NCI-H510A treated with DMSO at 0.1 percent for 48 hours (cell line): ENCODE measurements around the gene PCSK6.
"Not testable (repeated sequence)": the region's sequence is repeated elsewhere in the genome, so short reads cannot be mapped to it uniquely, and the experiment has no call there.

Source experiments
- DNase-seq: peaks from one replicate; lab custom pipeline; 2025; lab: John Stamatoyannopoulos, UW

PCSK6 gene

DNA sequence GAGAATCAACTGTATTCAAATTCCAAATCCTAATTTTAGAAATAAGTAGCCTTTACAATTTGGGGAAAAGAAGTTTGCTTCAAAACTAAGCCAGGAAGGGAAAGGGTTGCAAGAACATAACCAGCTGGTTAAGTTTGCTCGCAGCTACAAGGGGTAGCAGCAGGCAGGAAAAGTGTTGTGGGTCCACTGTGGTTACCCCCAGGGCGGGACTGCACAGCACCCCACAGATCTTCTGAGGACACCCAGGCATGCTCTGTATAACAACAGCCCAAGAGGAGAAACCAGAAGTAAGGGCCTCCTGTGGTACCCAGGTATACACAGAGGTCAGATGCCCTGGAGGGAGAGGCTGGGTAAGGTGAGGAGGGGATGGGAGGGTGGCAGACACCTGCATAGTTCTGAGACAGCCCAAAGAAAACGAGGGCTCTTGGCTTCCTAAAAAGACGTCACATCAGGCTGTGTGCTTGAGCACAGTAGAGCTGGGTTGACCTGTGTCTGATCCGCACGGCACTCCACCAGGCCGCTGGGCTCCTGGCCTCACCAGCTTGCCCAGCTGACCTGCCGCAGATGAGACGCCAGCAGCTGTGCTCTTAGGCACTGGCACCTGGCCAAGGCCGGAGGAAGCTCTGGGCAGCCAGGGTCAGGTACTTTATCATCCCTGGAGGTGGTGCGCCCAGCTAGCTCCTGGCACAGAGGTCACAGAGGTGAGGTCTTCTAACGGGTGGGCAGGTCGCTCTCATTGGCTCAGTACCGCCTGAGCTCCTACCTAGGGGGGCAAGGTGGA is 112.7 kb downstream of the PCSK6 start:
- DNase-seq = no peak

DNA sequence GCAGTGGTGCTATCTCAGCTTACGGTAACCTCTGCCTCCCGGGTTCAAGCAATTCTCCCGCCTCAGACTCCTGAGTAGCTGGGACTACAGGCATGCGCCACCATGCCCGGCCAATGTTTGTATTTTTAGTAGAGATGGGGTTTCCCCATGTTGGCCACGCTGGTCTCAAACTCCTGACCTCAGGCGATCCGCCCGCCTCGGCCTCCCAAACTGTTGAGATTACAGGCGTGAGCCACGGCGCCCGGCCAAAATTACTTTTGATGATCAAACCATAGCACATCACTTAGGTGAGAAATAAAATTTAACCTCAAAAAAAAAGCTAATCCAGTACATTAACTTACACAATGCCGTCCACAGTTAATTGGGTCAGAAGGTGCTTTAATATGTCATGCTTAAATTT is 114.5 kb downstream of the PCSK6 start:
- DNase-seq = not testable (repeated sequence)

DNA sequence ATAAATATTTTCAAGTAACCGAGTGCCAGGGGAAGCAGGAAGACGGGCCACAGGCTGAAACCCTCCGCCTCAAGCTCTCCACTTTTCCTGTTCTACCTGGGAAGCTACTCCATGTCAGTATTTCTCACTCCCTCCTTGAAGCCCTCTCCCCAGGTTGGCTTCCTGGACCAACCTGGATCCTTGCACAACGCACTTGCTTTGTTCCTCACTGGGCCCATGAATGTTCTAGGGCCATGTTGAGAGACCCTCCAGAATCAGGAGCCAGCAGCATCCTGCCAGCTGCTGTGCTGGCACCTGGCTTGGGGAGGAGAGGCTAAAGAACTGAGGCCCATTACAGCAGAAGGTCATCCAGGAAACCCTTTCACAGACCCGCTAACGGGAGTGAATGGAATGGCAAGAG is 115.2 kb downstream of the PCSK6 start:
- DNase-seq = no peak

DNA sequence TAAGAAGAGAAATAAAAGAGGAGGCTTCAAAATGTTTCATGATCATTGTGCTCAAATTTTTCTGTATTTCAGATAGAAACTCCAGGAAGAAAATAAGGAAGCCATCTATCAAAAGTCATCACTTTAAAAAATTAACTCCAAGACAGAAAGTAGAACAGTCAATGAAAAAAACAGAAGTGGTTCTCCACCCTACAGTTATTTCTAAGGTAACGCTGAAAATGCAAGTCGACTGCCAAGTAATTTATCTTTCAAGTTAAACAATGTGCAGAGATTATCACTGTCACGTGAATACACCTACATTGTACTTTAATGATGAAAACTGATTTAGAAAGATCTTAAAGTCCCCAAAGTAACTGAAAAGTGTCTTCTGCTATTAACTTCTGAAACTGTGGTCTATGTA is 115.9 kb downstream of the PCSK6 start:
- DNase-seq = no peak

DNA sequence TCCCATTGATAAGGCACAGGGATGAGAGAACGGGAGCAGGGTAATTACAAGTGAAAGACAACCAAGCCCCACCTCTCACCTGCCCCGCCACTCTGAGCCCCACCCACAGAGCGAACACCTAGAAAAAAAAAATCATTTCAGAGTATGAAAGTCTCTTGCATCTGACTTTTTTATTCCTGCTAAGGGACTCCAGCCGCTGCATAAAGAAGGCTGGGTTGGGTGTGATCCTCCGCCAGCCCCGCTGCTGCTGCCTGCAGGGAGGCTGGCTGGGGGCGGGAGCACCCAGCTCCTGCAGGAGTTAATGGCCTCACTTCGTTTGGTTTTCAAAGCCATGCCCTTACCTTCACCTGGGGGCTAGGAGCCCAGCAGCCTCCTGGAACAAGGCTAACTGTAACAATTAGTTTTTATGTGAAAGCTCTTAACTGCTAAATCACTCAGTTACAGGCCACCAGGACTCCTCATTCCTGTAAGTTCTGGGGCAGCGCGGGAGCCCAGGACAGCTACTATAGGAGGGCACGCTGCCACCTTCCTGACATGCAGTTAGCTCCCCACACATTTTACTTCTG is 116.5 kb downstream of the PCSK6 start:
- no peak for DNase-seq

DNA sequence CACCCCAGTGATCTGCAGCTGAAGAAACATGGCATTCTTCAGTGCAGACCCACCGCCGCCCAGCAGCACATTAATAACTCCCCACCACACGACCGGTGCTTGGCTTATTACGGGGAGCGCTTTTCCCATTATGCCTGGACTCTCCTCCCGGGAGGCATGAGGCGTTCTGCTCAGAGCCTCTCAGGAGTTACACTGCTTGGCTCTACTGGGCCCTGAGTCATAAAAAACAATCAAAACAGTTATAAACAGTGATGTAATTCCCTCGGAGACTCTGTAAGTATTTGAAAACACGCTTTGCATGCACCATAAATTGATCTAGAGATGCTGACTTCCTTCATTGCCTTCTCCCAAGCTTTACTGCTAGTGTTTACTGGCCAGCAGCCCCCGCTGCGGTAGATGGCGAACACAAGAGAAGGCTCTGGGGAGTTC is 117.3 kb downstream of the PCSK6 start:
- DNase-seq = no peak

DNA sequence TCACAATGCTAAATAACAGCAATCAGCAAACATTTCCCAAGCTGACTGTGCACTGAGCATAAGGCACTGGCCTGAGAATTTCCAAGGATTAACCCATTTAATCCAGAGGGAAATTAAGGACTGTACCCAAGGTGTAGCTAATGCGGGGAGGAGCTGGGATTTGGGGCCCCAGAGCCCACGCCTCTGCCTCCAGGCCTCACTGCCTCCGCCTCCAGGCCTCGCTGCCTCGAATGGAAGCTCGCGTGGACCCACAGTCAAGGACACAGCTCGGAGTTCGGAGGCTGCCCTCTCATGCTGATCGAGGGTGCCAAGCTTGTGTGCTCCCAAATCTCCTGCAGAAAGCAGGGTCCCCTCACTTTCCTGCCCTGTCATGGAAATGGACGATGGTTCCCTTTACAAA is 118.0 kb downstream of the PCSK6 start:
- no peak for DNase-seq

DNA sequence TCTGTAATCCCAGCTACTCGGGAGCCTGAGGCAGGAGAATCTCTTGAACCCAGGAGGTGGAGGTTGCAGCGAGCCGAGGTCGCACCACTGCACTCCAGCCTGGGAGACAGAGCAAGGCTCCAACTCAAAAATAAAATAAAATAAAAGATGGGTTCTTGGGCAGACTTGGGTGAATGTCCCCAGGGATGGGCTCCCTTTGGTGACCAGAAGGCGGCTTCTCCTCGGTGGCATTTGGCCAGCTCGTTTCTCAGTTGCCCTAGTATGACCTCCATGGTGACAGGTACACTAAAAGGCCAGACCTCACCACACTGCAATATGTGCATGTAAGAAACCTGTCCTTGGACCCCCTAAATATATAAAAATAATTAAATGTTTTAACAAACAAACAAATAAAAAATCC is 118.4 kb downstream of the PCSK6 start:
- DNase-seq = no peak

DNA sequence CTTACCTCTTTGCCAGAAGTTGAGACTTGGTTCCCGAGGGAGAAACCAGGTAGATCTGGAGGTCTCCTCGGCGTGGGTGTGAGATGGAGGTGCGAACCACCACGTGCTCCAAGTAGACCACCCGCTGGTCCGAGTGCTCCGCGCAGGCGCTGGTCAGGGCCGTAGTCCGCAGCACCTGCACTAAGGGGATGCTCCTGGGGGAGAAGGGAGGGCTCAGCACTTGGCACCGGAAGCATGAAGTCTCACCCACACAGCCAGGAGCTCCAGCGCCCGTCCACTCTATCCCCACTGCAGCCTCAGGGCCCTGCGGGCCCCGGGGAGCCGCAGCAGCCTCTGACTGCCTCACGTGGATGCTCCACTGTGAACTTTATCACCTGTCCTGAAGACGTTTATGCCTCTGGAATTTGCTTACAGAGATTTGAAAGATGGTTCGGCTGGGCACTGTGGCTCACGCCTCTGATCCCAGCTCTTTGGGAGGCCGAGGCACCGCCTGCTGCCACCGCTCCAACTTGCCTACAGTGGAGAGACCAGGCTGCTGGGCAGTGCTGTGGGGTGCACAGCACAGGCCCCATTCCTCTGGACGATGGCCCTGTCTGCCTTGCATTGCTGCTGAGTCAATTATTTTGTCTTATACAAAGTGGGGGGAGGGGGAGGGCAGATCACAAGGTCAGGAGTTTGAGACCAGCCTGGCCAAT is 119.0 kb downstream of the PCSK6 start:
- no peak for DNase-seq

DNA sequence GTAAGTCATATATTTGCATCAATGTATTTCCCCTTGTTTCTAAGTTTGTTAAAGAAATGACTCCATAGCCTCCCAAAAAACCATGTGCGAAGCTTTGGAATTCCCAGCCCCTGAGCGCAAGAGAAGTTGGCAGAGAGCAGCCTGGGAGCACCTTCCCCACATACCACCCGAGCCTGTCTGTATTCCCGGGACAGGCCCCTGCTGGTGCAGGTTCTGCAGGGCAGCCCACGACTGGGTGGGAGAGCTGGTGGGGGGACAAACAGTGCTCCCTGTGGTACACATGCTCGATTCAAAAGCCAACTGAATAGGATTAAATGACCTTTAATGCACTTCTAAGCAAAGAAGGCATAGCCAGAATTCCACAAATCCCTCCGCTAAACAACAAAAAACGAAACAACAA is 119.8 kb downstream of the PCSK6 start:
- DNase-seq = no peak

DNA sequence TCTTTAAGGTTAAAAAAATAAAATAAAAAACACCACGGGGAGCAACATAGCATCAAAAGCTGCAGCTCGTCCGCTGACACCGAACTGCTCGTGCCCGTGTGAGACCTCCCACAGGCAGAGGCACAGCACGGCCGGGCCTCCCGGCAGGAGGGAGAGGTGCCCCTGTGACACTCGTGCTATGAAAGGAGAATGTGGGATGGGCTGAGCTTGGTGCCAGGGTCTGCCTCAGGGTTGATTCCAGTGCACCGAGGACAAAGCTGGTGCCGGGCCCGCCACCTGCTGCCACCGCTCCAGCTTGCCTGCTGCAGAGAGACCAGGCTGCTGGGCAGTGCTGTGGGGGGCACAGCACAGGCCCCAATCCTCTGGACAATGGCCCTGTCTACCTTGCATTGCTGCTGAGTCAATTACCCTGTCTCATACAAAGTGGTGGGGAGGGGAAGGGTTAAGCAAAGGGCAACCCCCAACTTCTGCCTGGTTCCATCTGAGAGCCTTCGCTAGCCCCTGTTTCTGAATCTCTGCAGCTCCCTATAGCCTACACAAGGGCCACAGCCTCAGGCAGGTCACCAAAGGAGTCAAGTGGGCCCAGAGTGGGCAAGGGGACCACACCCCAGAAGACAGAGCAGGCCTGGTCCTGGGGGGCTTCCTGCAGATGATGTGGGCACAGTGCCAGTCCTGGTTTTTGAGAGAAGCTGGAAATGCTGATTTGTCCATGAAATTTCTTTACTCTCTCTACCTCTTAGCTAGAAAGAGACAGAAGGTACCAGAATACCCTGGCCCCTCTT is 120.5 kb downstream of the PCSK6 start:
- no peak for DNase-seq

DNA sequence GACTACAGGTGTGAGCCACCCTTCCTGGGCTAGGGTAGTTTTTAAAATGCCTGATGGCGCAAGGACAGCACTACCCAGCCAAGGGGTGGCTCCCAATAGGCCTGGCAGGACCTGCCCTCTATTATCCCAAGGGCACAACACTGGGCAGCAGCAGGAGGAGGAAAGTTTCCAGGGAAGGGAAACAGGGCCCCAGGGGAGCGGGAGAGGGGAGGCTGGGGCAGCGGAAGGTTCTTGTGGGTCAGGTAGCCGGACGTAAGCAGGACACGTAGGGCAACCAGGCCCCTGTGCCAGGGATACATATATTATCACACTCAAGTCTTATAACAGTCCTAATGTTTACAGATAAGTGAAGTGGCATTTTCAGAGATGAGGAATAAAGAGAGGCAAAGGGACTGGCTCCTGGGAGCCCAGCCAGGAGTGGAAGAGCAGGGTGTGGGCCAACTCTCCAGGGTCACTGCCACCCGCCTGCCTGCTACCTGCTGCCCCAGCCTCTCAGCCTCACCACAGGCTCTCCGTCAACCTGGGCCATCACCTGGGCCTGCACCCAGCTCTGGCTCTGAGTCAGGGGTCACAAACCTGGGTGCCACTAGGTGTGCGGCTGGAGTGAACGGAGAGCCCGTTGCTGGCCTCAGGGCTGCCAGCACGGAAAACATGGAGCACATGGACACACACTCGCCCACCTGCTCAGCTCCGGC is 121.3 kb downstream of the PCSK6 start:
- no peak for DNase-seq

DNA sequence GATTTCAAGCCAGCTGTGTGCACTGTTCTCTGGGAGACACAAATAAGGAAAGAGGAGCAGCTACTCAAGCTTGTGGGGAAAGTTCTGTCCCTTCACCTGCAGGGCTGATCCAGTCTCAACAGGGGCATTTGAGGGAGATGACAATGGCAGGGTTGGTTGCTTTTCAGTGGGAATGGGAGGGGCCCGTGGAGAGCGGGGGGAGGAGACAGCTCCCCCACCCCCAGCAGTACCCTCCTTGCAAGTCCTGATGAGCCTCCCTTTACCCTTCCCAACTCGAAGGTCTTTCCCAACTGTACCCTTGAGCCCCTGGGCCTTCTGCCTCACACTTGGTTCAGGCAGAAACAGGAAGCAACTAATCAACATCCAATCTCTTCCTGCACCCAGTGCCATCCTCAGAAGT is 122.7 kb downstream of the PCSK6 start:
- no peak for DNase-seq

DNA sequence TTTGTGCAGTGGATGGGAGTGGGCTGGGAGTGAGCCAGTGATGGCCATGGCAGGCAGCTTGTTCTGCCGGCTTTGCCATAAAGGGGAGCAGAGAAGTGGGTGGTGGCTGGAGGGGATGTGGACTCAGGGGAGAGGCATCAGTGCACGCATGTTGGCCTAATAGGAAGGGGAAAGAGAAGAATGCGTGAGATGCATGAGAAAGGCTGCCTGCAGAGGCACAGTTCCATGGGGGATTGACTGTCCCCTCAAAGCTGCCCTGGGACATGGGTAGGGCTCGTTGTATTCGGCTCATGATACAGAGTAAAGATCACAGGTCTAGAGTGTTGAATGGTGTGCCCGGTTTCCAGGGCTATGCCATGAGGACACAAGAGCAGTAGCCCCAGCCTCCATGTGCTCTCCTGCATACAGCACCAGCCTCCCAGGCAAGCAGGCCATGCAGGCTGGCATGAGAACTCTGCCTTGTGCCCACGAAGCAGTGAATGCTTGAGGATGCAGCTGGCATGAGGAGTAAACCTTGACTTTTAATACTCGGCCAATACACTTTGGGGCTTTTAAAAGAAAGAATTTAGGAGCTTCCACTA is 126.4 kb downstream of the PCSK6 start:
- DNase-seq = no peak

DNA sequence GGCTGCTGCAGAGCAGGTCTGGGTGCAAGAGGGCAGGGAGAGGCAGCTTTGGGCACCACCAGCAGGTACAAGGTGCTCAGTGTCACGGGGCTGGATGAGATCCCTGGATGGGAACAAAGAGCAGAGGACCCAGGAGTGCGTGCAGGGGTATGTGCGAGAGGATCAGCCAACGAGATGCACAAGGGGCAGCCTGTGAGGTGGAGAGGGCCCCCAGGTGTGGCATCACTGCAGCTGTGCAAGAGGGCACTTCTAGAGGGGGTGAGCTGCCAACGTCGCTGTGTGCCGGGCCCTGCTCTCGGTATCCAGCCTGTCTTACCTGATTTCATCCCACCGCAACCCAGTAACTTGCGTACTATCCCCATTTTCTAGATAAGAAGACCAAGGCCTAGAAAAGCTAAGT is 127.1 kb downstream of the PCSK6 start:
- DNase-seq = no peak

DNA sequence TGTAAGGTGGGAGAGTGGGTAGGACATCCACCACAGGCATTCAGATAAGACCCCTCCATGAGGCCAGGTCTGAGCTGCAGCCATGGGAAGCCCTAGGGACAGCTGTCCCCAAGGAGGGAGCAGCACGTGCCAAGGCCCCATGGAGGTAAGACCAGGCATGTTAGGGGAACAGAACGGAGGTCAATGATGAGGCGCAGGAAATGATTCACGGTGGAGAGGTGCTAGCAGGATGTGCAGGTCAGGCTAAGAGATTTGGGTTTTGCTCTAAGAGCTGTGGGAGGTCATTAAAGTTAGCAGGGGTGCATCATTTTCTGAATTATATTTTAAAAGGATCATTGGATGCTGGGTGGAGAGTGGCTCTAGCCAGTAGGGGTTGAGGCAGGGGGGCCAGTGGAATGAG is 128.1 kb downstream of the PCSK6 start:
- no peak for DNase-seq

DNA sequence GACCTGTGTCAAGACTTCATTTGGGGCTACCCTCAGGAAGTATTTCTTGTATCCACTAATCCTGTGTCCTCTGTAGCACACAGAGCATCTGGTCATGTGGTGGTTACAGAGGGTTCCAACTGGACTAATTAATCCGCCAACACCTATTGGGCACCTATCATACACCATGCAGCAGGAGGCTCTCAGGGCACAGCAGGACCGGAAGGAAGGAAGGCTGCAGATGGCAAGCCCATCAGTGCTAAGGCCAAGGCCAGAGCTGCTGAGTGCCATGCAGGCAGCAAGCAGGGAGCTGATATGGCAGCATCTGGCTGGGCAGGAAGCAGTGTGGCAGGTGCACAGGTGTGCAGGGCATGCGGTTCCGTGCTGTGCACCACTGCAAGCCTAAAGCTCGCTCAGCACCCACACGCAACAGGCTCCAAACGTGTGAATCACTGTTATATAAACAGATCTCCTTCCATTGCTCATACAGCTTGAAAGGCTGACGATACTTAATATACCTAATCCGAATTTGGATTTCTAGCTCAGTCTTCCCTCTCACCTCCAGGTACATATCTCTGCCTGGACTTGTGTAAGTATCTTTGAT is 130.1 kb downstream of the PCSK6 start:
- no peak for DNase-seq

DNA sequence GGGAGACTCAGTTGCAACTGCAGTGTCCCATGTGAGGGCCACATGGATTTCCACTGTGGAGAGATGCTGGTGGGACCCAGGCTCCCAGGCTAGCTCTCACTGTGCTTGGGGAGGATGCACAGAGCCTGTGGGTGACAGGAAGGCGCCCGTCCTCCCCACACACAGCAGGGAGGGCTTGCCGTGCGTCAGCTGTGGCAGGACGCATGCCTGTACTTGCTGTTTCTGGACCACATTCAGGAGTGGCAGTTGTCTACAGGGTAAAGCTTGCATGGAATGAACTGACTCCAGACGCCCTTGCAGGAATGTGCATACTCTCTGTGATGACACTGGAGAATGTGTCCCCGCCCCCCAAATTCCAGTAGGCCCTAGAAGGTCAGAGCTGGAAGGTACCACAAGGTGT is 130.6 kb downstream of the PCSK6 start:
- DNase-seq = no peak

DNA sequence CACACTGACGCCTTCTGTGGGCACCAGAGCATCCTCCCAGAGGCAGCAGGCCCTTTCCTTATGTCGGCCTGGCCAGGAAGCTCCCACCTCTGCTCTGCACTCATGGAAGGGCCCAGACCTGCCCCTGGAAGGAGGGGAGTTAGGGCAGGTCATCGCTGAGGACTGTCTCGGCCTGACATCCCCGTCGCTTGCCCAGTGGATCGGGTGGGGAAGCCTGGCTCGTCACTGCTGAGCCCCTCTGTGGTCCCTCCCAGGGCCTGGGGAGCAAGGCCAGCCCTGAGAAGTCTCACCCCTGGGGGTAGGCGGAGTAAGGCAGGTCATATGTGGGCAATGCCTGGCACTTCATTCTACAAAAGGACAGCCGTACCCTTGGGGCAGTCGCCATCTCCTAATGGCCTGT is 131.6 kb downstream of the PCSK6 start:
- DNase-seq = no peak

DNA sequence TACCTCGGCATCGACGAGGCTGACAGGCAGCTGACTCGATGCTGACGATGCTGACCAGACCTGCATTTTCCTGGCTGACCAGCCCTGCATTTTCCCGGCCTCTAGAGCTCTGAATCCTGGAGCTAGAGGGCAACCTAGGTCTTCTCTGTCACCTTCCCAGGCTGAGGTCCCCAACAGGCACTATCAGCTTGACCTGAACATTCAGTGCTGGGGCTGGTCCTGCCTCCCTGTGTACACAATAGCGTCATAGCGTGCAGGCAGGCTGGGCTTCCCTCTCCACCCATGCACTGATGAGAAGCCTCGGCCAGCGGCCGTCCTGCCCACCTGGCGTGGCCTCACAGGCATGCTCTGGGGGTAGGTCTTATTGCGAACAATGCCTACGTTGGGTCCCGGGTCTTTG is 132.2 kb downstream of the PCSK6 start:
- DNase-seq = no peak

DNA sequence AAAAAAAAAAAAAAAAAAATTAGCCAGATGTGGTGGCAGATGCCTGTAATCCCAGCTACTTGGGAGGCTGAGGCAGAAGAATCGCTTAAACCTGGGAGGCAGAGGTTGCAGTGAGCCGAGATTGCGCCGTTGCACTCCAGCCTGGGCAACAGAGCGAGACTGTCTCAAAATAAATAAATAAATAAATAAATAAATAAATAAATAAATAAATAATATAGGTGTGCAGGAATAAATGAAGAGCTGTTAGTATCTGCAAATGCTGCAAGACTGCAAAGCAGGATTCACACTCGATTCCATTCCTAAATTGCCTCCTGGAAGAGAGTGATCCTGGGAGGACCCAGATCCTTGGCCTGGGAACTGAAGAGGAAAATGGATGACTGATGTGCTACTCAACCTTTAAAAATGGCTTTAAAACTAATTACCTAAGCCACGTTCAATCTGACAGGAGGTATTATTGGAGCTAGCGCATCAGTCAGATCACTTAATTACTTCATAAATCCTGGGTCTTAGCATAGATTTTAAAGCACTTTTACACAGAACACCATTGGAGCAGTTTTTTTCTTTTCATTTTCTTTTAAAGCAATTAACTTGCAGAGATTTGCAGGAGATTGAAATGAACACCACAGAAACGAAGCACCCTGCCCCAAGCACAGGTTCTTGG is 132.9 kb downstream of the PCSK6 start:
- DNase-seq = not testable (repeated sequence)
